GM12878 (cell line): Measurements from ENCODE around the gene FRAS1. TPM values are rescaled to one million over a fixed set of nuclear protein-coding genes. Genes with fewer than 3 reads are reported as not detected.

Experiments used
- ATAC-seq: fragments of 200-7000 bp; cut with Tn5 transposase; 3 replicates; pipeline ENCODE4 v1.9.1; 2020; ENCODE audit warnings: mild to moderate bottlenecking, moderate library complexity
- BruUV-seq: library from RNA; stranded (reverse); fragments of 400-500 nt; replicated peaks from 2 replicates; lab custom pipeline; 2021; lab: Mats Ljungman, UMichigan
- CTCF ChIA-PET: fragments of 300-600 bp; sonication (Branson Sonifier 250); formaldehyde crosslinking; extraction: SDS; loops from one replicate; lab custom pipeline; 2021; ENCODE audit warnings: inconsistent platforms; lab: Yijun Ruan, JAX
- POLR2A ChIA-PET: fragments of 350-600 bp; formaldehyde crosslinking; extraction: SDS; loops from one replicate; lab custom pipeline; 2021; ENCODE audit warnings: inconsistent platforms; lab: Charles Lee
- RAD21 ChIA-PET: fragments of 300-600 bp; sonication (Branson Sonifier 250); formaldehyde crosslinking; loops from one replicate; lab custom pipeline; 2023; ENCODE audit warnings: antibody characterized with exemption; ENCODE audit not compliant: unreplicated experiment; lab: Charles Lee
- SMC1A ChIA-PET: fragments of 300-600 bp; sonication (Branson Sonifier 250); formaldehyde crosslinking; loops from one replicate; lab custom pipeline; 2023; ENCODE audit not compliant: unreplicated experiment, uncharacterized antibody; lab: Charles Lee
- DNase-seq: peaks from one replicate; pipeline ENCODE4 v3.0.0-alpha.2; 2011; ENCODE audit warnings: low read depth, low spot score
- FAIRE-seq: peaks from 3 replicates; lab custom pipeline; 2011; peaks lifted over from hg19 to GRCh38; lab: Jason Lieb, UNC
- H2AFZ ChIP-seq: 2 replicates; pipeline ENCODE4 v1.6.0; 2011; ENCODE audit warnings: low read depth, low read length, control low read depth; ENCODE audit not compliant: control insufficient read depth
- H3K27ac ChIP-seq: 2 replicates; pipeline ENCODE4 v1.5.1; 2011; ENCODE audit warnings: control low read depth; ENCODE audit not compliant: control insufficient read depth, insufficient read depth
- H3K27me3 ChIP-seq, 2 experiments: replicated peaks in 1 of 2; 2 replicates each; pipeline versions ENCODE4 v1.6.0 to v1.6.1; 2011; ENCODE audit warnings: low read length in 1 of 2; ENCODE audit not compliant: control insufficient read depth in 2 of 2, insufficient read depth in 2 of 2
- H3K36me3 ChIP-seq, 2 experiments: 2 replicates each; pipeline ENCODE4 v1.5.1; 2011; ENCODE audit warnings: low read length in 1 of 2; ENCODE audit not compliant: control insufficient read depth in 2 of 2, insufficient read depth in 2 of 2
- H3K4me1 ChIP-seq: 2 replicates; pipeline ENCODE4 v1.6.1; 2011; ENCODE audit warnings: mild to moderate bottlenecking, low read length, moderate library complexity, mixed read lengths; ENCODE audit not compliant: control insufficient read depth, insufficient read depth
- H3K4me2 ChIP-seq: 2 replicates; pipeline ENCODE4 v1.6.0; 2011; ENCODE audit warnings: control low read depth; ENCODE audit not compliant: control insufficient read depth, insufficient read depth
- H3K4me3 ChIP-seq: fragments of 200-600 bp; sonication (generic); 2 replicates; pipeline ENCODE4 v1.5.1; 2016
- H3K79me2 ChIP-seq: 2 replicates; pipeline ENCODE4 v1.6.0; 2011; ENCODE audit warnings: low read length; ENCODE audit not compliant: control insufficient read depth, insufficient read depth
- H3K9ac ChIP-seq: 2 replicates; pipeline ENCODE4 v1.8.0; 2011; ENCODE audit warnings: low read length, control low read depth, mixed read lengths; ENCODE audit not compliant: control insufficient read depth, insufficient read depth
- H3K9me3 ChIP-seq: replicated peaks from 3 replicates; pipeline ENCODE4 v1.5.1; 2011; ENCODE audit warnings: mild to moderate bottlenecking, low read length; ENCODE audit not compliant: control insufficient read depth, insufficient read depth
- H4K20me1 ChIP-seq: 2 replicates; pipeline ENCODE4 v1.6.0; 2011; ENCODE audit not compliant: control insufficient read depth, insufficient read depth
- IKZF1 ChIP-seq: fragments of 450-650 bp; conservative IDR thresholded peaks from 2 replicates; pipeline ENCODE4 v1.6.1; 2017; ENCODE audit warnings: antibody characterized with exemption, mild to moderate bottlenecking
- IKZF2 ChIP-seq, 2 experiments: fragments of 450-650 bp; IDR thresholded peaks; 2 replicates each; pipeline ENCODE4 v1.6.1; 2017; ENCODE audit warnings: mild to moderate bottlenecking in 2 of 2, moderate library complexity in 2 of 2
- NFYA ChIP-seq: IDR thresholded peaks from 2 replicates; pipeline ENCODE4 v1.6.1; 2011; ENCODE audit warnings: low read depth, mild to moderate bottlenecking, low read length, improper control_type of control experiment, borderline replicate concordance
- RUNX3 ChIP-seq: IDR thresholded peaks from 2 replicates; pipeline ENCODE4 v1.6.1; 2012; ENCODE audit warnings: low read length, inconsistent platforms
- ZNF384 ChIP-seq: IDR thresholded peaks from 2 replicates; pipeline ENCODE4 v1.6.1; 2012; ENCODE audit warnings: low read depth, mild to moderate bottlenecking, low read length, improper control_type of control experiment, borderline replicate concordance
- WGBS: methylation state at CpG from one replicate; pipeline ENCODE4 v1.1.6; 2016; ENCODE audit warnings: low lambda C conversion rate; ENCODE audit not compliant: insufficient replicate concordance, insufficient coverage; ENCODE audit errors: missing lambda C conversion rate; 5-methylcytosine and 5-hydroxymethylcytosine counted together
- in situ Hi-C: fragments of 300-500 bp; cut with MboI; formaldehyde crosslinking; loops from 9 replicates; pipeline ENCODE4 v1.14.3; 2018; ENCODE audit warnings: mixed read lengths
- intact Hi-C: fragments of 100-400 bp; cut with micrococcal nuclease; formaldehyde crosslinking; loops from one replicate; pipeline ENCODE4 v1.14.2; 2022; ENCODE audit not compliant: unreplicated experiment
- polyA plus RNA-seq, 11 experiments: library from polyadenylated mRNA; depleted of rRNA in 4 of 11; unstranded in 6 of 11; stranded (reverse) in 5 of 11; fragments of >200 nt; fragmentation: Nextera tagmentation in 4 of 11; fragmentation: Illumina TruSeq in 1 of 11; extraction: Ambion mirVana in 4 of 11; extraction: Trizol in 1 of 11; gene quantifications; 1 replicate in 1 of 11; 2 replicates in 10 of 11; pipeline versions ENCODE4 v1.2.1 to v1.2.3, GENCODE V29; 2011 to 2016; ENCODE audit warnings: inconsistent platforms in 2 of 11, missing spikeins in 2 of 11, low read depth in 1 of 11
- total RNA-seq, 4 experiments: library from RNA; depleted of rRNA in 3 of 4; stranded (reverse); fragments of >200 nt in 3 of 4; fragmentation: Illumina TruSeq in 1 of 4; extraction: Trizol in 1 of 4; gene quantifications; 2 replicates each; pipeline versions ENCODE4 v1.2.1 to v1.2.3, GENCODE V29; 2013 to 2021
- TF ChIP-seq, protein P1 (sequence below): IDR thresholded peaks from 2 replicates; pipeline ENCODE4 v1.6.1; 2011; ENCODE audit warnings: borderline replicate concordance, low read depth, mild to moderate bottlenecking, moderate library complexity, mixed read lengths, low read length; ENCODE audit not compliant: insufficient read depth; ENCODE audit errors: extremely low read length
- TF ChIP-seq, protein P2 (sequence below): fragments of 450-650 bp; formaldehyde crosslinking; IDR thresholded peaks from 2 replicates; pipeline ENCODE4 v1.4.0; 2022; ENCODE audit warnings: mild to moderate bottlenecking, moderate library complexity

Gene FRAS1
- total and polyA plus RNA-seq, 10 of the 15 experiments (the other 5 are each of a cell fraction or from before 2014, with no cell fraction given): 0.08 to 11.7 (median 0.20) TPM

DNA sequence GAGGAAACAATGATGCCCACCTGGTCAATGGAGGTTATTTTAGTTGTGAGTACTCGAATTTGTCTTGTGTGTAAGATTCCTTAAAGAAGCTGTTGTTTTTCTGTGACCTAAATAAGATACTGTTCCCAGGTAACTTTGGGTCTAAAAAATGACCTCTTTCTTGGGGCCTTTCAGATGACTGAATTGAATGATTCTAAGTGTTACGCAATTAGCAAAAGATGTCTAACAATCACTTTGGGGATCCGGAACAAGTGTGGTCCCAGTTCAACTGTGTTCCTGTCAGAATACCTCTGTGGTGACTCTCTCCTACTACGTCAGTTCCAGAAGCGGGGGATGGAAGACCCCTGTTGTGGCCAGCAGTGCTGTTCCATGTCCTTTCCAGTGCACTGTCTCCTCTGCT is 99.4 kb downstream of the FRAS1 start (continued):
- TF ChIP-seq, protein P1, sequence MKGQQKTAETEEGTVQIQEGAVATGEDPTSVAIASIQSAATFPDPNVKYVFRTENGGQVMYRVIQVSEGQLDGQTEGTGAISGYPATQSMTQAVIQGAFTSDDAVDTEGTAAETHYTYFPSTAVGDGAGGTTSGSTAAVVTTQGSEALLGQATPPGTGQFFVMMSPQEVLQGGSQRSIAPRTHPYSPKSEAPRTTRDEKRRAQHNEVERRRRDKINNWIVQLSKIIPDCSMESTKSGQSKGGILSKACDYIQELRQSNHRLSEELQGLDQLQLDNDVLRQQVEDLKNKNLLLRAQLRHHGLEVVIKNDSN: no peak
- TF ChIP-seq, protein P2, sequence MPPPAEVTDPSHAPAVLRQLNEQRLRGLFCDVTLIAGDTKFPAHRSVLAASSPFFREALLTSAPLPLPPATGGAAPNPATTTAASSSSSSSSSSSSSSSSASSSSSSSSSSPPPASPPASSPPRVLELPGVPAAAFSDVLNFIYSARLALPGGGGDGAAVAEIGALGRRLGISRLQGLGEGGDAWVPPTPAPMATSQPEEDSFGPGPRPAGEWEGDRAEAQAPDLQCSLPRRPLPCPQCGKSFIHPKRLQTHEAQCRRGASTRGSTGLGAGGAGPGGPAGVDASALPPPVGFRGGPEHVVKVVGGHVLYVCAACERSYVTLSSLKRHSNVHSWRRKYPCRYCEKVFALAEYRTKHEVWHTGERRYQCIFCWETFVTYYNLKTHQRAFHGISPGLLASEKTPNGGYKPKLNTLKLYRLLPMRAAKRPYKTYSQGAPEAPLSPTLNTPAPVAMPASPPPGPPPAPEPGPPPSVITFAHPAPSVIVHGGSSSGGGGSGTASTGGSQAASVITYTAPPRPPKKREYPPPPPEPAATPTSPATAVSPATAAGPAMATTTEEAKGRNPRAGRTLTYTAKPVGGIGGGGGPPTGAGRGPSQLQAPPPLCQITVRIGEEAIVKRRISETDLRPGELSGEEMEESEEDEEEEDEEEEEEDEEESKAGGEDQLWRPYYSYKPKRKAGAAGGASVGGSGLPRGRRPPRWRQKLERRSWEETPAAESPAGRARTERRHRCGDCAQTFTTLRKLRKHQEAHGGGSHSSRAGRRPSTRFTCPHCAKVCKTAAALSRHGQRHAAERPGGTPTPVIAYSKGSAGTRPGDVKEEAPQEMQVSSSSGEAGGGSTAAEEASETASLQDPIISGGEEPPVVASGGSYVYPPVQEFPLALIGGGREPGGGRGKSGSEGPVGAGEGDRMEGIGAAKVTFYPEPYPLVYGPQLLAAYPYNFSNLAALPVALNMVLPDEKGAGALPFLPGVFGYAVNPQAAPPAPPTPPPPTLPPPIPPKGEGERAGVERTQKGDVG (CRISPR knock-in tag): no peak
- no peak for TF ChIP-seq ZNF384
- TF ChIP-seq RUNX3: no peak
- TF ChIP-seq NFYA: no peak

DNA sequence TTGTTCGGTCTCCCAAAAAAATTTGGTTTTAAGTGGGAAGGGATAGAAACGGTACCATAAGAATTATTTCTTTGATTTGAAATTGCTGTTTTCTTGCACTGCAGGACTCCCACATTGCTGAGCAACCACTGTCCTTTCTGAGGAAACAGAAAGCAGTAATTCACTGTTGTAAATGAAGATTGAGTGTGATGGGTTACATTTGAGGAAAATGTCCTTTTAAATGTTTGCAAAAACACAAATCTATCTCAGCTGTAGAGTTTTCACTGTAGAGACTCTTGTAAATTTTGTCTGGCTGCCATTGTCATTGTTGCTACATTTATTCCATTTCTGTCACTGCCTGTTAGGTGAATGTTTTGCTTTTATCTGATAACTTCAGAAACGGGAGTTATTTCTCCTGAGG is 105.2 kb downstream of the FRAS1 start:
- no peaks in the 10 kb centered on the region for H4K20me1 ChIP-seq
- no TSS peak for BruUV-seq
- in situ Hi-C loops: no loop called here
- no peak overlapping the region for H3K9ac ChIP-seq
- TF ChIP-seq IKZF2 (IDR thresholded peaks at IDR 0.05) (no peak), IKZF1 (0 out of 2 replicates have a peak, but pooled peaks have one; percentile 22)
- ATAC-seq (no peak), FAIRE-seq (no peak), DNase-seq (no peak)
- H3K9me3 ChIP-seq: no peaks in the 10 kb centered on the region
- POLR2A ChIA-PET: interaction anchor here (0.7 kb wide), 1 partner anchor 240 kb away, joined by 4 read pairs; no protein-coding TSS in a partner anchor
- no peak overlapping the region for H3K4me3 ChIP-seq
- 35% methylated on average over 3 of the region's 3 CpGs for WGBS
- no peak overlapping the region for H2AFZ ChIP-seq
- RAD21 ChIA-PET: interaction anchor here (0.7 to 0.8 kb wide), 2 partner anchors 42 to 103 kb away, joined by 3 to 4 read pairs; no protein-coding TSS in a partner anchor
- no peaks in the 10 kb centered on the region for H3K36me3 ChIP-seq
- no peaks in the 10 kb centered on the region for H3K79me2 ChIP-seq
- SMC1A ChIA-PET: interaction anchor here (0.9 to 1.8 kb wide), 2 partner anchors 9 to 15 kb away, joined by 3 to 4 read pairs; no protein-coding TSS in a partner anchor
- intact Hi-C loops: no loop called here
- no peaks in the 10 kb centered on the region for H3K4me1 ChIP-seq
- no peak overlapping the region for H3K4me2 ChIP-seq
- H3K27me3 ChIP-seq: no peaks in the 10 kb centered on the region
- H3K27ac ChIP-seq: no peak overlapping the region
- CTCF ChIA-PET: interaction anchor here (0.8 kb wide), 1 partner anchor 131 kb away, joined by 3 read pairs; no protein-coding TSS in a partner anchor
